Embryonic facial prominence (tissue), 1 donor: ENCODE results near the gene UBE2F.
"Not testable (repeated sequence)": the region's sequence is repeated elsewhere in the genome, so short reads cannot be mapped to it uniquely, and the experiment has no call there.

ENCODE experiments used
- DNase-seq: peaks from one replicate; pipeline ENCODE4 v3.0.0-alpha.2; 2016; ENCODE audit errors: extremely low spot score

The UBE2F gene

GRCh38 chr2:237944302-237944701 is 22.5 kb upstream of the UBE2F start:
- DNase-seq, result no peak

- DNase-seq, result no peak
These were observed 20.4 kb upstream of the UBE2F start for GRCh38 chr2:237946423-237946822.

- DNase-seq, result not testable (repeated sequence)
These were observed 15.5 kb upstream of the UBE2F start for GRCh38 chr2:237951354-237951753.

GRCh38 chr2:237951878-237952277 is 14.9 kb upstream of the UBE2F start:
- DNase-seq, result no peak

GRCh38 chr2:237952851-237953250 is 14.0 kb upstream of the UBE2F start:
- DNase-seq, result no peak

GRCh38 chr2:237955640-237956401 is 11.0 kb upstream of the UBE2F start:
- no peak for DNase-seq

GRCh38 chr2:237956402-237956736 is 10.4 kb upstream of the UBE2F start:
- DNase-seq, result no peak

GRCh38 chr2:237961637-237962036 is 5.2 kb upstream of the UBE2F start:
- no peak for DNase-seq

- no peak for DNase-seq
These were observed 4.3 kb upstream of the UBE2F start for GRCh38 chr2:237962432-237963084.

GRCh38 chr2:237963490-237963991 is 3.3 kb upstream of the UBE2F start:
- DNase-seq, result not testable (repeated sequence)

GRCh38 chr2:237964194-237964577 is 2.6 kb upstream of the UBE2F start:
- DNase-seq, result no peak

- no peak for DNase-seq
These were observed 2.0 kb upstream of the UBE2F start for GRCh38 chr2:237964578-237965404.

- not testable (repeated sequence) for DNase-seq
These were observed 970 bp upstream of the UBE2F start for GRCh38 chr2:237965844-237966243.

- DNase-seq, result no peak
These were observed 607 bp upstream of the UBE2F start for GRCh38 chr2:237966250-237966564.

- DNase-seq, result no peak
These were observed 693 bp downstream of the UBE2F start for GRCh38 chr2:237967463-237967951.

- peak; percentile 9 for DNase-seq
These were observed 1.4 kb downstream of the UBE2F start for GRCh38 chr2:237968048-237968862.

- no peak for DNase-seq
These were observed 4.8 kb downstream of the UBE2F start for GRCh38 chr2:237971661-237972060.

GRCh38 chr2:237972211-237972610 is 5.4 kb downstream of the UBE2F start:
- DNase-seq, result no peak

GRCh38 chr2:237972936-237973335 is 6.1 kb downstream of the UBE2F start:
- DNase-seq, result no peak

- DNase-seq, result no peak
These were observed 10.6 kb downstream of the UBE2F start for GRCh38 chr2:237977380-237977779.

- DNase-seq, result no peak
These were observed 11.4 kb downstream of the UBE2F start for GRCh38 chr2:237978058-237978712.
